Chondrocyte (in vitro differentiated cells): ENCODE measurements around the gene ANKRD34C. TPM values are rescaled to one million over a fixed set of nuclear protein-coding genes. Genes with fewer than 3 reads are reported as not detected.
A peak's percentile ranks its signal among the peaks of the same experiment; 100 is the strongest.
"Not testable (repeated sequence)": the region's sequence is repeated elsewhere in the genome, so short reads cannot be mapped to it uniquely, and the experiment has no call there.

ENCODE experiments used
- DNase-seq: peaks from one replicate; pipeline ENCODE4 v3.0.0; 2021; ENCODE audit warnings: mixed read lengths, low spot score
- H3K27ac Mint-ChIP-seq: one replicate; pipeline ENCODE4 v1.8.0; 2021; ENCODE audit warnings: mild to moderate bottlenecking, moderate library complexity, mixed read lengths; ENCODE audit not compliant: unreplicated experiment
- H3K27me3 Mint-ChIP-seq: 2 replicates; pipeline ENCODE4 v1.8.0; 2021; ENCODE audit warnings: low read depth, mixed read lengths
- H3K36me3 Mint-ChIP-seq: 2 replicates; pipeline ENCODE4 v1.8.0; 2021; ENCODE audit warnings: low read depth, mixed read lengths
- H3K4me1 Mint-ChIP-seq: 2 replicates; pipeline ENCODE4 v1.8.0; 2021; ENCODE audit warnings: low read depth, mild to moderate bottlenecking, mixed read lengths
- H3K4me3 Mint-ChIP-seq: one replicate; pipeline ENCODE4 v1.8.0; 2021; ENCODE audit warnings: mild to moderate bottlenecking, moderate library complexity, mixed read lengths; ENCODE audit not compliant: unreplicated experiment
- H3K9me3 Mint-ChIP-seq: 2 replicates; pipeline ENCODE4 v1.8.0; 2021; ENCODE audit warnings: low read depth, mixed read lengths
- CTCF ChIP-seq: fragments of 200-600 bp; sonication (generic); IDR thresholded peaks from 2 replicates; pipeline ENCODE4 v1.5.0; 2021; ENCODE audit warnings: antibody characterized with exemption, mild to moderate bottlenecking, moderate library complexity
- total RNA-seq: library from RNA; stranded (reverse); gene quantifications from 3 replicates; pipeline ENCODE4 v1.2.1, GENCODE V29; 2021

ANKRD34C gene
- total RNA-seq, 1 donor from 2014 or later: 0.92 TPM

GRCh38 chr15:79316864-79317263, 34.3 kb downstream of the ANKRD34C start:
- Mint-ChIP-seq H3K27ac (no peak overlapping the region), H3K4me3 (no peak overlapping the region), H3K27me3 (no peaks in the 10 kb centered on the region), H3K36me3 (peaks cover 74% of the 10 kb centered on the region), H3K9me3 (no peaks in the 10 kb centered on the region), H3K4me1 (peaks cover 42% of the 10 kb centered on the region)
- TF ChIP-seq CTCF: no peak
- no peak for DNase-seq

GRCh38 chr15:79319973-79320372, 37.5 kb downstream of the ANKRD34C start:
- Mint-ChIP-seq H3K36me3 (peaks cover 74% of the 10 kb centered on the region), H3K4me1 (peaks cover 15% of the 10 kb centered on the region)
- not testable (repeated sequence) for H3K27ac Mint-ChIP-seq, DNase-seq, H3K4me3 Mint-ChIP-seq, H3K27me3 Mint-ChIP-seq, H3K9me3 Mint-ChIP-seq

- H3K4me1 Mint-ChIP-seq: peaks cover 9% of the 10 kb centered on the region
- H3K4me3 Mint-ChIP-seq: no peak overlapping the region
- H3K9me3 Mint-ChIP-seq: no peaks in the 10 kb centered on the region
- no peak for TF ChIP-seq CTCF
- DNase-seq: no peak
- H3K27me3 Mint-ChIP-seq: no peaks in the 10 kb centered on the region
- H3K27ac Mint-ChIP-seq: no peak overlapping the region
- peaks cover 66% of the 10 kb centered on the region for H3K36me3 Mint-ChIP-seq
Observed at GRCh38 chr15:79321876-79322275, 39.4 kb downstream of the ANKRD34C start.

- Mint-ChIP-seq H3K4me3 (no peak overlapping the region), H3K27me3 (no peaks in the 10 kb centered on the region), H3K36me3 (peaks cover 62% of the 10 kb centered on the region), H3K4me1 (peaks cover 9% of the 10 kb centered on the region), H3K27ac (no peak overlapping the region), H3K9me3 (no peaks in the 10 kb centered on the region)
- TF ChIP-seq CTCF: no peak
- no peak for DNase-seq
Observed at GRCh38 chr15:79322306-79322705, 39.8 kb downstream of the ANKRD34C start.

GRCh38 chr15:79322945-79323344, 40.4 kb downstream of the ANKRD34C start:
- Mint-ChIP-seq H3K9me3 (no peaks in the 10 kb centered on the region), H3K4me3 (no peak overlapping the region), H3K4me1 (peaks cover 14% of the 10 kb centered on the region), H3K27me3 (no peaks in the 10 kb centered on the region), H3K36me3 (peaks cover 55% of the 10 kb centered on the region), H3K27ac (no peak overlapping the region)
- DNase-seq: no peak
- TF ChIP-seq CTCF: no peak

GRCh38 chr15:79329171-79329611, 46.7 kb downstream of the ANKRD34C start:
- no peaks in the 10 kb centered on the region for H3K9me3 Mint-ChIP-seq
- H3K4me3 Mint-ChIP-seq: no peak overlapping the region
- DNase-seq: no peak
- H3K27me3 Mint-ChIP-seq: no peaks in the 10 kb centered on the region
- peak overlapping the region; percentile 66 for H3K27ac Mint-ChIP-seq
- TF ChIP-seq CTCF: no peak
- H3K36me3 Mint-ChIP-seq: peaks cover 18% of the 10 kb centered on the region
- peaks cover 16% of the 10 kb centered on the region for H3K4me1 Mint-ChIP-seq
